GM21526 (cell line): ENCODE measurements around the gene PSME1.

ENCODE experiments used
- ATAC-seq: cut with Tn5 transposase; IDR thresholded peaks from one replicate; pipeline ENCODE4 v1.9.1; 2021; ENCODE audit warnings: moderate library complexity; ENCODE audit not compliant: unreplicated experiment, low FRiP score

Gene PSME1

GRCh38 chr14:24186831-24187538, 51.0 kb downstream of the PSME1 start:
- no peak for ATAC-seq

- ATAC-seq = no peak
Observed at GRCh38 chr14:24187539-24187915, 51.5 kb downstream of the PSME1 start.
